CD14-positive monocyte (primary cell): Measurements from ENCODE around the gene PIK3CD. TPM values are rescaled to one million over a fixed set of nuclear protein-coding genes. Genes with fewer than 3 reads are reported as not detected.

Source experiments
- DNase-seq, 3 donors: peaks; one replicate each; pipeline ENCODE4 v3.0.0-alpha.2; 2011 to 2022
- H2AFZ ChIP-seq: 2 replicates; pipeline ENCODE4 v1.6.0; 2012; ENCODE audit warnings: mild to moderate bottlenecking, low read depth, low read length, inconsistent platforms; ENCODE audit not compliant: insufficient read depth, poor library complexity, severe bottlenecking
- H3K27ac ChIP-seq, 2 donors: 1 replicate in 1 of 2; 2 replicates in 1 of 2; pipeline ENCODE4 v1.5.1; 2012 to 2013; ENCODE audit warnings: low read length in 2 of 2, control low read depth in 1 of 2, inconsistent platforms in 1 of 2, low read depth in 1 of 2, mild to moderate bottlenecking in 1 of 2
- H3K27me3 ChIP-seq, 2 donors: one replicate each; pipeline versions ENCODE4 v1.6.0 to v1.6.1; 2011 to 2013; ENCODE audit warnings: low read length in 2 of 2; ENCODE audit not compliant: control insufficient read depth in 2 of 2, insufficient read depth in 2 of 2
- H3K36me3 ChIP-seq, 2 donors: replicated peaks in 1 of 2; 1 replicate in 1 of 2; 2 replicates in 1 of 2; pipeline versions ENCODE4 v1.5.1 to v1.6.1; 2012 to 2013; ENCODE audit warnings: low read length in 2 of 2, control low read depth in 1 of 2, inconsistent platforms in 1 of 2, mild to moderate bottlenecking in 1 of 2; ENCODE audit not compliant: insufficient read depth in 2 of 2, control insufficient read depth in 1 of 2
- H3K4me1 ChIP-seq, 2 donors: 1 replicate in 1 of 2; 2 replicates in 1 of 2; pipeline versions ENCODE4 v1.5.1 to v1.6.1; 2012 to 2013; ENCODE audit warnings: low read length in 2 of 2, control low read depth in 1 of 2, inconsistent platforms in 1 of 2, mild to moderate bottlenecking in 1 of 2, moderate library complexity in 1 of 2; ENCODE audit not compliant: insufficient read depth in 2 of 2, control insufficient read depth in 1 of 2
- H3K4me2 ChIP-seq: replicated peaks from 2 replicates; pipeline ENCODE3; 2012; ENCODE audit warnings: low read length, moderate library complexity, mild to moderate bottlenecking; ENCODE audit not compliant: poor library complexity, severe bottlenecking; ENCODE audit errors: extremely low read depth
- H3K4me3 ChIP-seq, 3 experiments: fragments of 200-600 bp in 1 of 3; sonication (generic) in 1 of 3; replicated peaks in 1 of 3; 1 replicate in 2 of 3; 2 replicates in 1 of 3; pipeline ENCODE4 v1.5.1; 2011 to 2013; ENCODE audit warnings: low read length in 3 of 3, mild to moderate bottlenecking in 3 of 3, control low read depth in 2 of 3, low read depth in 2 of 3, inconsistent platforms in 1 of 3, moderate library complexity in 1 of 3
- H3K79me2 ChIP-seq: 2 replicates; pipeline ENCODE4 v1.6.0; 2012; ENCODE audit warnings: mild to moderate bottlenecking, control low read depth, inconsistent platforms, low read length, moderate library complexity; ENCODE audit not compliant: insufficient read depth
- H3K9ac ChIP-seq: 2 replicates; pipeline ENCODE4 v1.6.0; 2017; ENCODE audit warnings: low read length, mild to moderate bottlenecking; ENCODE audit not compliant: insufficient read depth, poor library complexity, severe bottlenecking
- H3K9me3 ChIP-seq, 2 donors: replicated peaks in 1 of 2; 1 replicate in 1 of 2; 2 replicates in 1 of 2; pipeline versions ENCODE4 v1.5.1 to v1.6.1; 2012 to 2013; ENCODE audit warnings: low read length in 2 of 2, control low read depth in 1 of 2; ENCODE audit not compliant: control insufficient read depth in 1 of 2, insufficient read depth in 1 of 2
- H4K20me1 ChIP-seq: 2 replicates; pipeline ENCODE4 v1.6.0; 2012; ENCODE audit warnings: mild to moderate bottlenecking, low read length, control low read depth, moderate library complexity; ENCODE audit not compliant: insufficient read depth
- H3K27ac Mint-ChIP-seq, 7 donors: one replicate each; pipeline ENCODE4 v1.8.0; 2020; ENCODE audit warnings: mild to moderate bottlenecking in 7 of 7, mixed read lengths in 7 of 7, moderate library complexity in 6 of 7, inconsistent platforms in 2 of 7
- H3K27me3 Mint-ChIP-seq, 3 donors: one replicate each; pipeline ENCODE4 v1.8.0; 2021 to 2022; ENCODE audit warnings: low read depth in 3 of 3, mild to moderate bottlenecking in 3 of 3, mixed read lengths in 3 of 3, moderate library complexity in 3 of 3, inconsistent platforms in 1 of 3
- H3K36me3 Mint-ChIP-seq, 2 donors: one replicate each; pipeline ENCODE4 v1.8.0; 2020; ENCODE audit warnings: mixed read lengths in 2 of 2, inconsistent platforms in 1 of 2, mild to moderate bottlenecking in 1 of 2
- H3K4me1 Mint-ChIP-seq: one replicate; pipeline ENCODE4 v1.8.0; 2020; ENCODE audit warnings: mild to moderate bottlenecking, mixed read lengths
- H3K4me3 Mint-ChIP-seq, 2 donors: one replicate each; pipeline ENCODE4 v1.8.0; 2020; ENCODE audit warnings: mild to moderate bottlenecking in 2 of 2, mixed read lengths in 2 of 2, moderate library complexity in 1 of 2
- H3K9me3 Mint-ChIP-seq, 7 donors: one replicate each; pipeline ENCODE4 v1.8.0; 2020 to 2022; ENCODE audit warnings: mixed read lengths in 7 of 7, mild to moderate bottlenecking in 6 of 7, moderate library complexity in 6 of 7, inconsistent platforms in 2 of 7
- CTCF ChIP-seq: fragments of 200-600 bp; IDR thresholded peaks from one replicate; pipeline ENCODE4 v1.8.0; 2022; ENCODE audit warnings: antibody characterized with exemption, mild to moderate bottlenecking
- WGBS: methylation state at CpG from one replicate; pipeline ENCODE4 v1.1.5; 2013; ENCODE audit warnings: missing lambda C conversion rate; ENCODE audit not compliant: insufficient coverage; 5-methylcytosine and 5-hydroxymethylcytosine counted together
- intact Hi-C, 2 donors: fragments of 100-400 bp; cut with micrococcal nuclease; formaldehyde crosslinking; loops; one replicate each; pipeline versions ENCODE4 v1.15.0 to v1.15.1; 2023
- polyA plus RNA-seq, 3 donors: library from polyadenylated mRNA; depleted of rRNA in 1 of 3; unstranded in 2 of 3; stranded (reverse) in 1 of 3; fragments of 300-500 nt in 2 of 3; fragments of >200 nt in 1 of 3; fragmentation: Illumina TruSeq in 2 of 3; gene quantifications; 1 replicate in 2 of 3; 2 replicates in 1 of 3; pipeline ENCODE4 v1.2.3, GENCODE V29; 2012 to 2021

Gene PIK3CD
- polyA plus RNA-seq, 3 donors, result 33.2 to 120 (median 52.2) TPM

- no peaks in the 10 kb centered on the region for H3K4me1 ChIP-seq
- DNase-seq, result no peak
- no peak overlapping the region for H2AFZ ChIP-seq
- Mint-ChIP-seq H3K4me3 (no peak overlapping the region), H3K36me3 (peaks cover 56 to 74% of the 10 kb centered on the region in 2 donors), H3K27ac (no peak overlapping the region), H3K27me3 (peaks cover 0 to 2% (median 0%) of the 10 kb centered on the region in 3 donors), H3K4me1 (no peaks in the 10 kb centered on the region), H3K9me3 (no peaks in the 10 kb centered on the region)
- 97% methylated on average over 13 of the region's 14 CpGs for WGBS
- H3K27me3 ChIP-seq, result no peaks in the 10 kb centered on the region
- H3K9me3 ChIP-seq, result no peaks in the 10 kb centered on the region
- peaks cover 38 to 87% of the 10 kb centered on the region in 2 donors for H3K36me3 ChIP-seq
- TF ChIP-seq CTCF, result no peak
- H3K4me2 ChIP-seq, result no peak overlapping the region
- H3K27ac ChIP-seq, result no peak overlapping the region
- no peaks in the 10 kb centered on the region for H3K79me2 ChIP-seq
- intact Hi-C loops, result no loop called here
- H3K9ac ChIP-seq, result no peak overlapping the region
- no peaks in the 10 kb centered on the region for H4K20me1 ChIP-seq
- no peak overlapping the region for H3K4me3 ChIP-seq
These were observed 97.8 kb downstream of the PIK3CD start for GRCh38 chr1:9749361-9749760.

GRCh38 chr1:9751971-9752370, 100.4 kb downstream of the PIK3CD start:
- H3K4me3 ChIP-seq, result no peak overlapping the region
- H3K79me2 ChIP-seq, result peaks cover 6% of the 10 kb centered on the region
- H3K9me3 Mint-ChIP-seq, result no peaks in the 10 kb centered on the region
- no peaks in the 10 kb centered on the region for H3K4me1 ChIP-seq
- no peaks in the 10 kb centered on the region for H3K4me1 Mint-ChIP-seq
- H4K20me1 ChIP-seq, result peaks cover 9% of the 10 kb centered on the region
- 100% methylated on average over 1 of the region's 3 CpGs for WGBS
- peaks cover 27 to 73% of the 10 kb centered on the region in 2 donors for H3K36me3 ChIP-seq
- H3K27me3 ChIP-seq, result no peaks in the 10 kb centered on the region
- no peak overlapping the region for H3K27ac ChIP-seq
- H3K4me3 Mint-ChIP-seq, result no peak overlapping the region
- DNase-seq, result no peak
- intact Hi-C loops, result no loop called here
- no peaks in the 10 kb centered on the region for H3K9me3 ChIP-seq
- peaks cover 57 to 72% of the 10 kb centered on the region in 2 donors for H3K36me3 Mint-ChIP-seq
- H3K9ac ChIP-seq, result no peak overlapping the region
- peaks cover 0 to 2% (median 0%) of the 10 kb centered on the region in 3 donors for H3K27me3 Mint-ChIP-seq
- TF ChIP-seq CTCF, result no peak
- no peak overlapping the region for H3K4me2 ChIP-seq
- H3K27ac Mint-ChIP-seq, result no peak overlapping the region
- no peak overlapping the region for H2AFZ ChIP-seq
